ENCODE results near the gene DDX51. TPM values are rescaled to one million over a fixed set of nuclear protein-coding genes. Genes with fewer than 3 reads are reported as not detected.

DDX51 gene
- total and polyA plus RNA-seq, 2 of the 13 experiments (the other 11 are each of a cell fraction or from before 2014, with no cell fraction given) = 10.1 TPM

- no peak for TF ChIP-seq ZNF709 (CRISPR knock-in tag; IDR thresholded peaks at IDR 0.05)
- no peak for TF ChIP-seq ZNF883 (CRISPR knock-in tag; IDR thresholded peaks at IDR 0.05; ENCODE audit: not compliant biosample characterization)
- TF ChIP-seq ZNF775 (CRISPR knock-in tag; IDR thresholded peaks at IDR 0.05; ENCODE audit: borderline replicate concordance) = no peak
- no peak for TF ChIP-seq FOXO4 (CRISPR knock-in tag; conservative IDR thresholded peaks at IDR 0.05)
- TF ChIP-seq ZNF225 (CRISPR knock-in tag; IDR thresholded peaks at IDR 0.05) = 0 out of 2 replicates have a peak, but pooled peaks have one; percentile 17
- TF ChIP-seq ZNF501 (CRISPR knock-in tag; IDR thresholded peaks at IDR 0.05) = peak; percentile 62; the same call in 1 of the 2 replicates
- TF ChIP-seq DR1 (CRISPR knock-in tag; IDR thresholded peaks at IDR 0.05) = no peak
- no peak for TF ChIP-seq MXI1 (IDR thresholded peaks at IDR 0.05; ENCODE audit: borderline replicate concordance, low read depth, low read length)
- TF ChIP-seq NRL (CRISPR knock-in tag; IDR thresholded peaks at IDR 0.05; ENCODE audit: borderline replicate concordance) = no peak
- no peak for TF ChIP-seq ARID5B (CRISPR knock-in tag; IDR thresholded peaks at IDR 0.05)
- peak; percentile 95 for TF ChIP-seq STAG1 (CRISPR knock-in tag; IDR thresholded peaks at IDR 0.05)
- no peak for TF ChIP-seq PLSCR1 (CRISPR knock-in tag; IDR thresholded peaks at IDR 0.05; ENCODE audit: borderline replicate concordance)
- TF ChIP-seq ZMAT5 (CRISPR knock-in tag; IDR thresholded peaks at IDR 0.05; ENCODE audit: borderline replicate concordance, low read depth) = no peak
- TF ChIP-seq ZXDC (CRISPR knock-in tag; IDR thresholded peaks at IDR 0.05) = no peak
- TF ChIP-seq ZBTB49 (CRISPR knock-in tag; IDR thresholded peaks at IDR 0.05; ENCODE audit: borderline replicate concordance) = no peak
- no peak for TF ChIP-seq ZNF496 (CRISPR knock-in tag; IDR thresholded peaks at IDR 0.05; ENCODE audit: insufficient replicate concordance)
Observed at GRCh38 chr12:132153501-132154340, 9.6 kb upstream of the DDX51 start (continued).
